ENCODE measurements around the gene PLEKHS1.
"Not testable (repeated sequence)": the region's sequence is repeated elsewhere in the genome, so short reads cannot be mapped to it uniquely, and the experiment has no call there.

Gene PLEKHS1

GRCh38 chr10:113791691-113792090 is 40.2 kb downstream of the PLEKHS1 start:
- DNase-seq (ENCODE audit: low spot score), result no peak

GRCh38 chr10:113801569-113801968 is 50.1 kb downstream of the PLEKHS1 start:
- no peak for DNase-seq (ENCODE audit: low spot score)

GRCh38 chr10:113802997-113803396 is 51.5 kb downstream of the PLEKHS1 start:
- DNase-seq (ENCODE audit: low spot score), result no peak

- DNase-seq (ENCODE audit: low spot score), result no peak
These were observed 55.0 kb downstream of the PLEKHS1 start for GRCh38 chr10:113806503-113806902.

GRCh38 chr10:113808168-113808567 is 56.7 kb downstream of the PLEKHS1 start:
- DNase-seq (ENCODE audit: low spot score), result no peak

GRCh38 chr10:113814700-113815099 is 63.2 kb downstream of the PLEKHS1 start:
- not testable (repeated sequence) for DNase-seq (ENCODE audit: low spot score)

- DNase-seq (ENCODE audit: low spot score), result no peak
These were observed 68.5 kb downstream of the PLEKHS1 start for GRCh38 chr10:113819989-113820388.

GRCh38 chr10:113820507-113820906 is 69.0 kb downstream of the PLEKHS1 start:
- DNase-seq (ENCODE audit: low spot score), result peak; percentile 64

GRCh38 chr10:113821306-113821705 is 69.8 kb downstream of the PLEKHS1 start:
- not testable (repeated sequence) for DNase-seq (ENCODE audit: low spot score)

GRCh38 chr10:113822174-113822573 is 70.7 kb downstream of the PLEKHS1 start:
- DNase-seq (ENCODE audit: low spot score), result no peak

- no peak for DNase-seq (ENCODE audit: low spot score)
These were observed 71.9 kb downstream of the PLEKHS1 start for GRCh38 chr10:113823389-113823788.

GRCh38 chr10:113825791-113826190 is 74.3 kb downstream of the PLEKHS1 start:
- no peak for DNase-seq (ENCODE audit: low spot score)

- DNase-seq (ENCODE audit: low spot score), result not testable (repeated sequence)
These were observed 77.1 kb downstream of the PLEKHS1 start for GRCh38 chr10:113828567-113828966.

Measured in ecto neural progenitor cell (in vitro differentiated cells).